Body of pancreas (tissue), 4 donors: ENCODE data around the gene LRFN4.

Experiments
- POLR2A ChIP-seq, 3 donors: fragments of 450-650 bp; IDR thresholded peaks; one replicate each; pipeline ENCODE4 v1.6.1; 2016; ENCODE audit warnings: antibody characterized with exemption in 3 of 3, mild to moderate bottlenecking in 2 of 3
- TF ChIP-seq, protein P1 (sequence below), 7 experiments: fragments of 450-650 bp in 4 of 7; fragments of 200-600 bp in 3 of 7; sonication (generic) in 3 of 7; IDR thresholded peaks; one replicate each; pipeline ENCODE4 v1.5.1; 2016 to 2019; ENCODE audit warnings: antibody characterized with exemption in 7 of 7

DNA sequence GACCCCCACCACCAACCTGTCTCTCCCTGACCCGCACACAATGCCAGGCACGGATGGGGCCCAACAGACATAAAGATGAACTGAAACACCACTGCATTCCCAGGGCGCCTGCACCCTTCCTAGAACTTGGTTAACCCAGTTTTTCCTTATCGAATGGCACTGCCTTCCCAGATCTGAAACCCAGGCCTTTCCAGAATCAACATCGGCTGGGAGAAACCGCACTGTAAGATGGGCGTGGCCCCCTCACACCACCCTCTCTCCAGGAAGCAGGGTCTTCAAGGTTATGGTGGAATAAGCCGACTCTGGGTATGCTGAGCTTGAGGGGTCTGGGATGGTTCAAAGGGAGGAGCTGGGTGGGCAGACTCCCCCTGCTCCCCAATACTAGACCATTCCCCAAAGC is 23.1 kb downstream of the LRFN4 start:
- TF ChIP-seq, protein P1, sequence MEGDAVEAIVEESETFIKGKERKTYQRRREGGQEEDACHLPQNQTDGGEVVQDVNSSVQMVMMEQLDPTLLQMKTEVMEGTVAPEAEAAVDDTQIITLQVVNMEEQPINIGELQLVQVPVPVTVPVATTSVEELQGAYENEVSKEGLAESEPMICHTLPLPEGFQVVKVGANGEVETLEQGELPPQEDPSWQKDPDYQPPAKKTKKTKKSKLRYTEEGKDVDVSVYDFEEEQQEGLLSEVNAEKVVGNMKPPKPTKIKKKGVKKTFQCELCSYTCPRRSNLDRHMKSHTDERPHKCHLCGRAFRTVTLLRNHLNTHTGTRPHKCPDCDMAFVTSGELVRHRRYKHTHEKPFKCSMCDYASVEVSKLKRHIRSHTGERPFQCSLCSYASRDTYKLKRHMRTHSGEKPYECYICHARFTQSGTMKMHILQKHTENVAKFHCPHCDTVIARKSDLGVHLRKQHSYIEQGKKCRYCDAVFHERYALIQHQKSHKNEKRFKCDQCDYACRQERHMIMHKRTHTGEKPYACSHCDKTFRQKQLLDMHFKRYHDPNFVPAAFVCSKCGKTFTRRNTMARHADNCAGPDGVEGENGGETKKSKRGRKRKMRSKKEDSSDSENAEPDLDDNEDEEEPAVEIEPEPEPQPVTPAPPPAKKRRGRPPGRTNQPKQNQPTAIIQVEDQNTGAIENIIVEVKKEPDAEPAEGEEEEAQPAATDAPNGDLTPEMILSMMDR (IDR thresholded peaks at IDR 0.05), result no peak
- no peak for TF ChIP-seq POLR2A (IDR thresholded peaks at IDR 0.05)
